OCI-M1 (cell line): ENCODE results near the gene KIF5C.

ENCODE experiments used
- DNase-seq: peaks from one replicate; lab custom pipeline; 2025; lab: John Stamatoyannopoulos, UW

The KIF5C gene

DNA sequence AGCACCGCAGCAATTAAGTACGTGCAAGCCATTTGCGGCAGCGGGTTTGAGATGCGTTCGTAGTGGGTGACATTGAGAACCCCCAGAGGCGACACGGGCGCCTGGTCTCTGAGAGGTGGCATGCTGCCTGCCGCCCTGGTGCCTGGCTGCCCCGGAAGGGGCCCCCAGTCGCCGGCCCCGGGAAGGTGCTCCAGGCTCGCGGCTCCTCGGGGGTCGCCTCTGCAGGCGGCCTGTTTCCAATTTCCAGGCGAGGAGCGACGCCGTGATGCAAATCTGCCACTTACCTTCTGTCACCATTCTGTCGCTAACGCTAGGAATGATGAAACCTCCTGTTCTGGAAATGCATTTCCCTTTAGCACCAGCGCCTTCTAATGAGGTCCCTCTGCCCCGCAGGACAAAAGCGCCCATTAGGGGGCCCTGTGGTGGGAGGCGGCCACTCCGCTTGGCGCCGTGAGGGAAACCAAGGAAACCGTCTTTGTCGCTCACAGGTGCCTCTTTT lies 13.0 kb downstream of the KIF5C start:
- DNase-seq: no peak

GRCh38 chr2:148888986-148889385 lies 14.0 kb downstream of the KIF5C start:
- DNase-seq: no peak

GRCh38 chr2:148893906-148894305 lies 18.9 kb downstream of the KIF5C start:
- DNase-seq: no peak

DNA sequence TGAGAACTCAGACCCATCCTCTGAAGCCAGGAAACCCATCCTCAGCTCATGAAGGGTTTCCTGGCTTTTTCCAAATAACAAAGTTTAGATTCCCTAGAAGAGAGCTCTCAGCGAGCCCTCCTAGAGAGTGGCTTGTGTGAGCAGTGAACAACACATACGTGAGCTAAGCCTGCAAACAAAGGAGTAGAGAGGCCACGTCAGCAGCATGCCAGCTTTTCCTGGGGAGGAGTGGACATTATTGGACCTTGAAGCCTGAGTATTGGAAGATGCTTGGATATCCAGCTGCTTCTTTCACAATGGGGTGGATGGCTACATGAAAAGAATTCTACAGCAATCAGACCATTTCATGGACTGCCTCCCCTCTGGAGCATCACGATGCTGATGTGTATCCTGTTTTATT lies 21.1 kb downstream of the KIF5C start:
- DNase-seq: no peak

DNA sequence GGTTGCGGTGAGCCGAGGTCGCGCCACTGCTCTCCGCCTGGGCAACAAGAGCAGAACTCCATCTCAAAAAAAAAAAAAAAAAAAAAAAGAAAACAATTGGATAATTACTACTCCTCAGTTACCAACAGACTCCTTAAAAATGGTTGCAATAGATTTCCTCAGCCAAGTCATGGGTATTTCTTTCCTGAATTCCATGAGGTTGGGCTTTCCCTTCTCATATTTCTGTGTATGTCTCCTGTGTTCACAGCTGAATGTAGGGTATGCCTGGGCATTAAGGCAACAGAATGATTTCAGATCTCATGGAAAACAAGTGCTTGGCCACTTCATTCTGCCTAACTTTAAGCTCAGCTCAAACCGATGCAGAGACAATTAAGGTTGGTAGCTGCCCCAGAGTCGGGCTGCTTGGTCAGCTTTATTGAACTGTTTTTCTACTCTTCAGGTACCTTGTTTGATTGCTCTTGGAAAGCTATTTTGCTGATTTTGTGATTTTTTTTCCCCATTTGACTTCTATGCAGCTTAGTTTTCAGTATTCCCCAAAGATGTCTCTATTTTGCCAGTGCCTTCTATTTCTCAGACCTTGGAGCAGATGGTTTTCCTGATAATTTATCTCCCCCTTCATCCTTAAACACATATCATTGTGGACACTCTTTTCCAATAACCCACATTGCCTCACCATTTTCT lies 24.8 kb downstream of the KIF5C start:
- no peak for DNase-seq

- DNase-seq: no peak
Observed at GRCh38 chr2:148900350-148900837, 25.4 kb downstream of the KIF5C start.

GRCh38 chr2:148901142-148901541 lies 26.1 kb downstream of the KIF5C start:
- DNase-seq: no peak

DNA sequence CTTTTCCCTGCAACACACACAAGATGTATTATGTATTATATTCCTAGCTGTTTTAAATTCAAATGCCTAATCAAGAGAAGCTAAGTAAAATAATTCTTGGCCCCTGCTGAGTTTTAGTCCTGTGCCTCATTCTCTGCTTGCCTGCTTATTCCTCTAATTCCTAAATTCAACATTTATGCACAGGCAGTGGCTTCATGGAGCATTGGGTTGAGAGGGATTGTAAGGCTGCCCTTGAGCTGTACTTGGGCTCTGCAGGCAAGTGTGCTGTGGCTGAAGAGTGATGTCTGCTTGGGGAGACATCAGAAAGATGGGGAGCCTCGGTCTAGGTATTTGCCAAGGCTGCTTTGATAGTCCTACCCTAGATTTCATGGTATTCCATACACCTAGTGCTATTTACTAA lies 27.8 kb downstream of the KIF5C start:
- DNase-seq: no peak

- no peak for DNase-seq
Observed at GRCh38 chr2:148903294-148903693, 28.3 kb downstream of the KIF5C start.

- DNase-seq: no peak
Observed at GRCh38 chr2:148903979-148904378, 29.0 kb downstream of the KIF5C start.

DNA sequence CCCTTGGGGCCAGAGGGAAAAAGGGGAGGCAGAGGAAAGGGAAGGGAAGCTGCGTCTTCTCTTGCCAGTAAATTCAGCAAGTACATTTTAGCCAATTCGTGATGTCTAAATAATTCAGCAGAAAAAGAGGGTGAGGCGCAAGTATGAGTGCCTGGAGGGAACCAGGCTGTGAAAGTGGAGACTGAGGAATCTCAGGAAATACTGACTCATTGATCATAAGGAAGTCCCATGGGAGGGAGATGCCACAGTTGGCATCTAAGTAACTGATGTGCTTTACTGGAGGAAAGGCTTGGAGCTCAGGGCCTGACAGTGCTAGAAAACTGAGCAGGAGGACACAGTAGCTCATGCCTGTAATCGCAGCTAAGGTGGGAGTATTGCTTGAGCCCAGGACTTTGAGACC lies 31.1 kb downstream of the KIF5C start:
- no peak for DNase-seq

- no peak for DNase-seq
Observed at GRCh38 chr2:148907085-148907785, 32.2 kb downstream of the KIF5C start.

DNA sequence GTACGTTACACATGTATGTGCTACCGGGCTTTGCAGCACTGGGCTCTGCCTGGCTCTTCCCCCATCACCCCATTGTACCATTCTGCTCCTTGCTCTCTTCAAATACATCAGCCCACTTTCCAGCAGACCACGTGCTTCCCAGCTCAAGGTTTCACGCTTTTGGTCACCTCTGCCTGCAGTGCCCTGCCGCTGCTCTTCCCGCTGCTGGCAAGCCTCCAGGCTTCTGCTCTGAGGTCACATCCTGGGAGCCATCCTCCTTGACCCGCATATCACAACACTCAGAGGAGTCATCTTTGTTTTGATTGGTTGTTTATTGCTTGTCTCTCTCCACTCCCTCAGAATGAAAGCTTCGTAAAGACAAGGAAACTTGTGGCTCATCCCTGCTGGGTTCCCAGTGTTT lies 34.1 kb downstream of the KIF5C start:
- DNase-seq: no peak

- no peak for DNase-seq
Observed at GRCh38 chr2:148913061-148913460, 38.0 kb downstream of the KIF5C start.

DNA sequence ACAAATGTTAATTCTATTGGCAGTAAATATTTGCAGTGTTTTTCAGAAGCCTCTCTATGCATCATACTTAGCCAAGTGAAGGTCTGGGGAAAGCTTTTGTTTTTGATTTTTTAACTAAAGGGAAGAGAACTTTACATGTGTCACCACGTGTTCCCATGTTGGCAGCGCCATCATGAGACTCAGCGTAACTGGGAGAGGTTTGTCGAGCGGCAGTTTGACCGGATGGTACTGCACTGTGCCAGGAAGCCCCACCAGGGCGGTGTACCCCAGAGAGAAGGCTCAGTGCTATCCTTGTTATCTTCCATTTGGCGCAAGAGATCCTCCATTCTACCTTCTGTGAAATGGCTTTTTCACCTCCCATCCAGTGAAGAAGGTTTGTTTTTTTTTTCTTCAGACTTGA lies 38.5 kb downstream of the KIF5C start:
- no peak for DNase-seq

GRCh38 chr2:148914463-148914862 lies 39.4 kb downstream of the KIF5C start:
- no peak for DNase-seq

GRCh38 chr2:148917431-148917830 lies 42.4 kb downstream of the KIF5C start:
- no peak for DNase-seq

GRCh38 chr2:148918554-148918953 lies 43.5 kb downstream of the KIF5C start:
- no peak for DNase-seq

DNA sequence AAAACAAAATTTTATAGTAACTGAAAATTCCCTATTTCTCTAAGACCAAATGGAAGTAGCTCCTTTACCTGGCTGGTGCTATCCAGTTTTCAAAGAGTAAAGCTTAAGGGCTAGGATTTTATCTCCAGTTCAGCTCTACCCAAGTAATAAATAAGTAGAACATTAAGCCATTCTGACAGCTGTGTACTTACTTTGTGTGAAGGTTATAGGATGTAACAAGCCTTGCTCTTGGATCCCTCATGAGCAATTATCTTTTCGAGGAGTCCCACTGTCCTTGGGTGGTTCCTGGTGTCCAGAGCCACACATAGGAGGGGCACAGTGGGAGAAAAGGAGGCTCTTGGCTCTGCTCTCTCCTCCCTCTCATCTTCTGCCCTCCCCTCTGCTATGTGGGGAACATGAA lies 45.5 kb downstream of the KIF5C start:
- no peak for DNase-seq

DNA sequence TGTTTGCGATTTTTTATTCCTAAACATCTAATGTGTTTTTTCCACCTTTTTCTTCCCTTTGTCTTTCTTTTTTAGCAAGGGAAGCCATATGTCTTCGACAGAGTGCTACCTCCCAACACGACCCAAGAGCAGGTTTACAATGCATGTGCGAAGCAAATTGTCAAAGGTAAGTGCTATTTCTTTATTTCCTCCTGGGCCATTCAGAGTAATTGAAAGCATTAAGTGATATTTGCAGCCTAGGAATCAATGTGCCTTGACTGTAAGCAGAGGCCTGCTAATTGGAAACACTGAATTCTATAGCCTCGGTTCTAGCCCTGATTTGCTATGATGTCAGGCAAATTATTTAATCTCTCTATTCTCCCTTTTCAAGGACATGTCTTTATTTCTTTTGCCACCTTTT lies 47.0 kb downstream of the KIF5C start:
- no peak for DNase-seq

DNA sequence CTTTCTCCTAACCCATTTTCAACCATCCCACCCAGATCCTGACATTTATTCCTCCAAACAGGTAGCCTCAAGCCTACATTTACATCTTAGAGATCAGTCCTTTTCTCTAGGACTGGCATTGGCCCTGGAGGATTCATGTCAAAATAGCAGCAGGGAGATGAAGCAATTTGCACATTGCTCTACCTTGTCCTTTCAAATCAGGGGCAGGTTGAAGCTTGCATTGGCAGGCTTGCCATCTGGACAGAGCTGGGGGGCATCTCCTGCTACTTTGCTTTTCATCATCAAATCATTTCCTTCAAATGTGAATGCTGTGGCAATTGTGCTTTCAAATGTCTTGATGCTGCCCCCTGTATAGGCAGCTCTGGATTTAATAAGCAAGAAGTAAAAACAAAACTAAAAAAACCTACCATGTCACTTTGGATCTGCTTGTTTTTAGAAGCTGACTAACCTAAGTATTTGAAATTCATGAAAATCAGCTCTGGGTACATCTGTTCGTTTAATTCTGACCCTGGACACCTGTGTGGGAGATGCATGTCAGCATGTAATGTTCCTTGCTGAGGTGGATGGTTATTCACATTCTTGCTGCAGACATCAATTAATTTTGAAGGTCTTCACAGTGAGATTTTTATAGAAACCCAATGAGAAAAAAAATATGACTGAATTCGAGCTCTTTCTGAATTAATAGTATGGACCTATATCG lies 47.9 kb downstream of the KIF5C start:
- no peak for DNase-seq

- no peak for DNase-seq
Observed at GRCh38 chr2:148924514-148925178, 49.6 kb downstream of the KIF5C start.
